Breast epithelium (tissue), 3 donors: ENCODE data around the gene UBA3.

Experiments
- POLR2A ChIP-seq: fragments of 450-650 bp; IDR thresholded peaks from one replicate; pipeline ENCODE4 v1.6.1; 2016; ENCODE audit warnings: antibody characterized with exemption, mild to moderate bottlenecking, moderate library complexity
- TF ChIP-seq, protein P1 (sequence below), 3 donors: fragments of 450-650 bp; IDR thresholded peaks; one replicate each; pipeline ENCODE4 v1.5.1; 2016 to 2017; ENCODE audit warnings: antibody characterized with exemption in 3 of 3, mild to moderate bottlenecking in 3 of 3, moderate library complexity in 3 of 3

- TF ChIP-seq, protein P1, sequence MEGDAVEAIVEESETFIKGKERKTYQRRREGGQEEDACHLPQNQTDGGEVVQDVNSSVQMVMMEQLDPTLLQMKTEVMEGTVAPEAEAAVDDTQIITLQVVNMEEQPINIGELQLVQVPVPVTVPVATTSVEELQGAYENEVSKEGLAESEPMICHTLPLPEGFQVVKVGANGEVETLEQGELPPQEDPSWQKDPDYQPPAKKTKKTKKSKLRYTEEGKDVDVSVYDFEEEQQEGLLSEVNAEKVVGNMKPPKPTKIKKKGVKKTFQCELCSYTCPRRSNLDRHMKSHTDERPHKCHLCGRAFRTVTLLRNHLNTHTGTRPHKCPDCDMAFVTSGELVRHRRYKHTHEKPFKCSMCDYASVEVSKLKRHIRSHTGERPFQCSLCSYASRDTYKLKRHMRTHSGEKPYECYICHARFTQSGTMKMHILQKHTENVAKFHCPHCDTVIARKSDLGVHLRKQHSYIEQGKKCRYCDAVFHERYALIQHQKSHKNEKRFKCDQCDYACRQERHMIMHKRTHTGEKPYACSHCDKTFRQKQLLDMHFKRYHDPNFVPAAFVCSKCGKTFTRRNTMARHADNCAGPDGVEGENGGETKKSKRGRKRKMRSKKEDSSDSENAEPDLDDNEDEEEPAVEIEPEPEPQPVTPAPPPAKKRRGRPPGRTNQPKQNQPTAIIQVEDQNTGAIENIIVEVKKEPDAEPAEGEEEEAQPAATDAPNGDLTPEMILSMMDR (IDR thresholded peaks at IDR 0.05) = no peak
- TF ChIP-seq POLR2A = no peak
These were observed 48.5 kb downstream of the UBA3 start for GRCh38 chr3:69031635-69032034.
